Placental pericyte (primary cell): Measurements from ENCODE around the gene CELSR1. TPM values are rescaled to one million over a fixed set of nuclear protein-coding genes. Genes with fewer than 3 reads are reported as not detected.

ENCODE experiments used
- total RNA-seq: library from RNA; depleted of rRNA; stranded (reverse); fragments of >200 nt; gene quantifications from 2 replicates; pipeline ENCODE4 v1.2.3, GENCODE V29; 2012

Gene CELSR1
- total RNA-seq = under 0.01 and 0.43 TPM in 2 replicates

DNA sequence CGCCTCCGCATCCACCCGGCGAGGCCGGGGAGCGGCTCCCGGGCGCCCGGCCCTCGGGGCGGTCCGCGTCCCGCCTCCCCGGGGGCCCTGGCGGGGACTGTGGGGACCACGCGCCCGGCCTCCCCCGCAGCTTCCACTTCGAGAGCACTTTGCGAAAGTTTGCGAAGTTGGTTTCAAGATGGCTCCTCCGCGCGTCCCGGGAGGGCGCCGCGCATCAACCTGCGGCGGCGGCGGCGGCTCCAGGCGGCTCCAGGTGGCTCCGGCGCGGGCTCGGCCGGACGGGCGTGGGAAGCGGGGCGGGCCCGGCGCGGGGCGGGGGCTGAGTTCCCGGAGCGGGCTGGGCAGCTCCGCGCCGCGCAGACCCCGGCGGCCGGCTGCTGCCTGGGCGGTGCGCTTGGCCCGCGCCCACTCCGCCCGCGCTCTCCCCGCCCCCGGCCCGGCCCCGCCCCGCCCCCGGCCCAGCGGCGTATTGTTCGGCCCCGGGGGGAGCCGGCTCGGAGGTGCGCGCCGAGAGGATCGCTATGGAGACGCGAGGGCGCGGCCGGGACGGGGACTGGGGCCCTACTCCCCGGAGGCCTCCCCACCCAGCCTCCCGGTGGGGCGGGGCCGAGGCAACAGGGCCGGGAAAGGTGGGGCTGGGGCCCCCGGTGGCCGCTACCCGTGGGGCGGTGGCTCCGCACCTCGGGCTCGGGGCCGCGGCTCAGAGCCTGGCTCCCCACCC, at the start of gene CELSR1:
Gene CELSR1, minus strand, starts transcription at position 396 of the 721 bp plus-strand sequence. CDS start 450 bp downstream, outside the sequence.

DNA sequence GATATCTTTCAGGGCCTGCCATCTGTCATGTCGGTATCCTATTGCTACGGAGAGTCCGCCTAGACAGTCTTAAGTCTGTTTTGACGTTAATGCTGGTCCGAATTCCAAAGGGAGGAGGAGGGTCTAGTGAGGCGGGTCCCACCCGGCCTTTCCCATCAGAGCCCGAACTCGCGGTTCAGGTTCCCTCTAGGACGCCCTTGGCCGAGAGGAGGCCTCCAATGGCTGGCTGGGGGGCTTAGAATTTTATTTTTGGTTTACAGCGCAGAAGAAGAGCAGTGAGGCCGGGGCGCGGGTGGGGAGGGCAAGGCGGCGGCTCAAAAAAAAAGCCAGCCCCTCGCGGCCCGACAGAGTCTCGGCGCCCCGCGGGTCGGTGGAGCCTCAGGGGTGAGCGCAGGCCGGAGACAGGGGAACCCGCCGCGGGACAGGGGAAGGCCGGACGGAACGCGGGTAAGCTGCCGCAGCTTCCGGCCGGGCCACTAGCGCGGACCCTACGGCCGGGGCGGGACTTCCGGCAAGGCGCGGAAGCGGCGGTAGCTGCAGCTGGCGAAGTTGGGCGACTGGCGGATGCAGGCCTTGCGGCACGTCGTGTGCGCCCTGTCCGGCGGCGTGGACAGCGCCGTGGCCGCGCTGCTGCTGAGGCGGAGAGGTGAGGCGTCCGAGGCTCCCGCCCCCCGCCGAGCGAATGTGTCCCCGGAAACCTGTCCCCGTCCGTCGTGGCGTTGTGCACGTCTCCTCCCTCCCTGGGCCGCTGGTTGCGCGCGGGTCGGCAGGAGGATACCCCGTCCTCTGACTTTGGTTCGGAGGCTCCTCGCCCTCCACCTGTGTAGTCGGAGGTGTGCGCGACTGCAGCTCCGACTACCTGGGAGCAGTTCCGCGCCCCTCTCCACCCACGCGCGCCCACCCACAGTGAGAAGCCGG, 202.0 kb downstream of the CELSR1 start, which contains the start of gene TRMU:
Gene TRMU, plus strand, starts transcription at position 514 of the 918 bp plus-strand sequence. Its CDS starts 51 bp downstream, at position 565.

Other genes starting within 250 kb of the CELSR1 start
- 0.66 and 26.3 TPM in 2 replicates for gene GTSE1, start 240.8 kb downstream of the CELSR1 start, total RNA-seq
- gene TRMU, start 201.9 kb downstream of the CELSR1 start, total RNA-seq = 22.8 and 37.8 TPM in 2 replicates
- 8.4 and 13.6 TPM in 2 replicates for gene GRAMD4, start 82.8 kb upstream of the CELSR1 start, total RNA-seq
- gene CERK, start 200.6 kb upstream of the CELSR1 start, total RNA-seq = 19.7 and 63.9 TPM in 2 replicates
- 18.6 and 21.3 TPM in 2 replicates for gene TBC1D22A, start 225.0 kb upstream of the CELSR1 start, total RNA-seq